Mucosa of rectum (tissue), 2 donors: ENCODE data around the gene RHOBTB3.

Experiments
- H3K27ac ChIP-seq, 2 donors: one replicate each; pipeline ENCODE4 v1.7.0; 2013; ENCODE audit warnings: inconsistent platforms in 2 of 2, low read depth in 2 of 2, low read length in 2 of 2
- H3K27me3 ChIP-seq, 2 donors: one replicate each; pipeline ENCODE4 v1.7.0; 2013; ENCODE audit warnings: low read length in 2 of 2; ENCODE audit not compliant: control insufficient read depth in 2 of 2, insufficient read depth in 2 of 2
- H3K36me3 ChIP-seq, 2 donors: one replicate each; pipeline ENCODE4 v1.7.0; 2013; ENCODE audit warnings: low read length in 2 of 2; ENCODE audit not compliant: control insufficient read depth in 2 of 2, insufficient read depth in 2 of 2
- H3K4me1 ChIP-seq, 2 donors: one replicate each; pipeline ENCODE4 v1.7.0; 2013; ENCODE audit warnings: low read length in 2 of 2, mild to moderate bottlenecking in 1 of 2; ENCODE audit not compliant: control insufficient read depth in 2 of 2, insufficient read depth in 2 of 2
- H3K4me3 ChIP-seq, 2 donors: one replicate each; pipeline ENCODE4 v1.7.0; 2013; ENCODE audit warnings: low read length in 2 of 2
- H3K9ac ChIP-seq, 2 donors: one replicate each; pipeline ENCODE4 v1.7.0; 2013; ENCODE audit warnings: low read length in 2 of 2, low read depth in 1 of 2, mild to moderate bottlenecking in 1 of 2
- H3K9me3 ChIP-seq, 2 donors: one replicate each; pipeline ENCODE4 v1.7.0; 2013; ENCODE audit warnings: low read length in 2 of 2; ENCODE audit not compliant: control insufficient read depth in 2 of 2
- donor health status: healthy.
- donor health status: Normal muscosa, but diverticular disease.

Gene RHOBTB3

GRCh38 chr5:95839658-95840057 lies 108.5 kb downstream of the RHOBTB3 start:
- Histone ChIP-seq H3K4me1 (peaks cover 24 to 35% of the 10 kb centered on the region in 2 donors), H3K36me3 (no peaks in the 10 kb centered on the region), H3K27ac (peak overlapping the region in 1 of 2 donors; percentile 66), H3K9me3 (no peaks in the 10 kb centered on the region), H3K9ac (no peak overlapping the region), H3K27me3 (no peaks in the 10 kb centered on the region), H3K4me3 (no peak overlapping the region)

GRCh38 chr5:95840956-95841705 lies 110.0 kb downstream of the RHOBTB3 start:
- no peaks in the 10 kb centered on the region for H3K27me3 ChIP-seq
- no peaks in the 10 kb centered on the region for H3K9me3 ChIP-seq
- H3K4me1 ChIP-seq: peaks cover 16 to 28% of the 10 kb centered on the region in 2 donors
- no peak overlapping the region for H3K4me3 ChIP-seq
- no peak overlapping the region for H3K9ac ChIP-seq
- no peaks in the 10 kb centered on the region for H3K36me3 ChIP-seq
- peak overlapping the region; percentile 11 to 84 for H3K27ac ChIP-seq

- H3K9ac ChIP-seq: peak overlapping the region in 1 of 2 donors; percentile 18
Measured at GRCh38 chr5:95841914-95842812, 111.0 kb downstream of the RHOBTB3 start.

GRCh38 chr5:95842854-95843544 lies 111.9 kb downstream of the RHOBTB3 start:
- H3K27me3 ChIP-seq: no peaks in the 10 kb centered on the region

More at GRCh38 chr5:95841914-95842812, 111.0 kb downstream of the RHOBTB3 start:
- H3K36me3 ChIP-seq: no peaks in the 10 kb centered on the region
- no peaks in the 10 kb centered on the region for H3K9me3 ChIP-seq
- H3K27ac ChIP-seq: peak overlapping the region; percentile 68 to 84
- H3K27me3 ChIP-seq: no peaks in the 10 kb centered on the region
- peaks cover 11 to 28% of the 10 kb centered on the region in 2 donors for H3K4me1 ChIP-seq
- no peak overlapping the region for H3K4me3 ChIP-seq

GRCh38 chr5:95843733-95844223 lies 112.6 kb downstream of the RHOBTB3 start:
- H3K27me3 ChIP-seq: no peaks in the 10 kb centered on the region
- H3K9ac ChIP-seq: peak overlapping the region in 1 of 2 donors; percentile 18
- H3K9me3 ChIP-seq: no peaks in the 10 kb centered on the region
- H3K27ac ChIP-seq: peak overlapping the region in 1 of 2 donors; percentile 27
- peaks cover 11 to 28% of the 10 kb centered on the region in 2 donors for H3K4me1 ChIP-seq
- H3K4me3 ChIP-seq: no peak overlapping the region
- H3K36me3 ChIP-seq: no peaks in the 10 kb centered on the region

More at GRCh38 chr5:95842854-95843544, 111.9 kb downstream of the RHOBTB3 start:
- H3K27ac ChIP-seq: peak overlapping the region in 1 of 2 donors; percentile 27
- H3K4me1 ChIP-seq: peaks cover 11 to 28% of the 10 kb centered on the region in 2 donors
- H3K9me3 ChIP-seq: no peaks in the 10 kb centered on the region
- H3K9ac ChIP-seq: peak overlapping the region in 1 of 2 donors; percentile 18
- no peaks in the 10 kb centered on the region for H3K36me3 ChIP-seq
- no peak overlapping the region for H3K4me3 ChIP-seq

- Histone ChIP-seq H3K4me1 (peaks cover 11 to 24% of the 10 kb centered on the region in 2 donors), H3K27me3 (no peaks in the 10 kb centered on the region), H3K27ac (no peak overlapping the region), H3K9me3 (no peaks in the 10 kb centered on the region), H3K9ac (no peak overlapping the region), H3K36me3 (no peaks in the 10 kb centered on the region), H3K4me3 (no peak overlapping the region)
Measured at GRCh38 chr5:95845391-95845790, 114.3 kb downstream of the RHOBTB3 start.
